ENCODE measurements around the gene MGAT4B. TPM values are rescaled to one million over a fixed set of nuclear protein-coding genes. Genes with fewer than 3 reads are reported as not detected.

The MGAT4B gene
- total RNA-seq, 4 donors from 2014 or later = 86.3 to 113 (median 101) TPM

DNA sequence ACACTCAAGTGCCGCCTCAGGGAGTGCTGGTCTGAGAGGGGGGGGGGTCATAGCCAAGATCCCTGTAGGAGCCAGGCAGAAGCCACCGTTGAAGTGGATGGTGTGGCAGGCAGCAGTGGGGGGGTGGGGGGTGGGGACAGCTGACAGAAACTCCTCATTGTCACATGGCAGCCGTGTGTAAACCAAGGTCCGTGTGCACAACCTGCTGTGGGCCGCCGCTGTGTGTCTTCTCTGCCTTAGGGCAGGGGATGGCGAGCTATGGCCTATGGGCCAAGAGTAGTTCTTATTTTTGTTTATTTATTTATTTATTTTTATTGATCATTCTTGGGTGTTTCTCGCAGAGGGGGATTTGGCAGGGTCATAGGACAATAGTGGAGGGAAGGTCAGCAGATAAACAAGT lies 27.5 kb upstream of the MGAT4B start:
- no peak for DNase-seq (ENCODE audit: low spot score in 2 of 2)
- TF ChIP-seq, protein P1, sequence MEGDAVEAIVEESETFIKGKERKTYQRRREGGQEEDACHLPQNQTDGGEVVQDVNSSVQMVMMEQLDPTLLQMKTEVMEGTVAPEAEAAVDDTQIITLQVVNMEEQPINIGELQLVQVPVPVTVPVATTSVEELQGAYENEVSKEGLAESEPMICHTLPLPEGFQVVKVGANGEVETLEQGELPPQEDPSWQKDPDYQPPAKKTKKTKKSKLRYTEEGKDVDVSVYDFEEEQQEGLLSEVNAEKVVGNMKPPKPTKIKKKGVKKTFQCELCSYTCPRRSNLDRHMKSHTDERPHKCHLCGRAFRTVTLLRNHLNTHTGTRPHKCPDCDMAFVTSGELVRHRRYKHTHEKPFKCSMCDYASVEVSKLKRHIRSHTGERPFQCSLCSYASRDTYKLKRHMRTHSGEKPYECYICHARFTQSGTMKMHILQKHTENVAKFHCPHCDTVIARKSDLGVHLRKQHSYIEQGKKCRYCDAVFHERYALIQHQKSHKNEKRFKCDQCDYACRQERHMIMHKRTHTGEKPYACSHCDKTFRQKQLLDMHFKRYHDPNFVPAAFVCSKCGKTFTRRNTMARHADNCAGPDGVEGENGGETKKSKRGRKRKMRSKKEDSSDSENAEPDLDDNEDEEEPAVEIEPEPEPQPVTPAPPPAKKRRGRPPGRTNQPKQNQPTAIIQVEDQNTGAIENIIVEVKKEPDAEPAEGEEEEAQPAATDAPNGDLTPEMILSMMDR (IDR thresholded peaks at IDR 0.05) = no peak
- no peak for TF ChIP-seq POLR2A (IDR thresholded peaks at IDR 0.05)
- H3K4me3 ChIP-seq (ENCODE audit: low read depth, poor library complexity, severe bottlenecking) = no peak overlapping the region
- intact Hi-C loops (cut with DNase I; ENCODE audit: low total_unique reads) = no loop called here
- 80 to 83% methylated on average over 8 of the region's 8 CpGs for WGBS, 2 donors

DNA sequence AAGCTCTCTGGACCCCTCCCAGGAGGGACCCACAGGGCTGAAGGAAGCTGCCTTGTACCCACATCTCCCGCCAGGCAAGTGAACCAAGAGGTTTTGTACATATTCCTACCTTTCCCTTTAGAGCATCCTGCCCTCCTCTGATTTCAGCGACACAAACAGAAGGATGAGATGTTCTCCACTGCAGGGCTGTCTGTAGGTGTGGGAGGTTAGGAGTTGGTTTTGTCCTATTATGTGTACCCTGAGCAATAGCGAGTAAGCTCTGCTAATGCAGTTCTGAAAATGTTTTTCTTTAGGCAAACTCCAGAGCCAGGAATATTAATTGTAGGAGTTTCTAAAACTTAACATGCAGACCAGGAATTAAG lies 27.0 kb upstream of the MGAT4B start:
- 93 to 98% methylated on average over 3 of the region's 3 CpGs for WGBS, 2 donors

DNA sequence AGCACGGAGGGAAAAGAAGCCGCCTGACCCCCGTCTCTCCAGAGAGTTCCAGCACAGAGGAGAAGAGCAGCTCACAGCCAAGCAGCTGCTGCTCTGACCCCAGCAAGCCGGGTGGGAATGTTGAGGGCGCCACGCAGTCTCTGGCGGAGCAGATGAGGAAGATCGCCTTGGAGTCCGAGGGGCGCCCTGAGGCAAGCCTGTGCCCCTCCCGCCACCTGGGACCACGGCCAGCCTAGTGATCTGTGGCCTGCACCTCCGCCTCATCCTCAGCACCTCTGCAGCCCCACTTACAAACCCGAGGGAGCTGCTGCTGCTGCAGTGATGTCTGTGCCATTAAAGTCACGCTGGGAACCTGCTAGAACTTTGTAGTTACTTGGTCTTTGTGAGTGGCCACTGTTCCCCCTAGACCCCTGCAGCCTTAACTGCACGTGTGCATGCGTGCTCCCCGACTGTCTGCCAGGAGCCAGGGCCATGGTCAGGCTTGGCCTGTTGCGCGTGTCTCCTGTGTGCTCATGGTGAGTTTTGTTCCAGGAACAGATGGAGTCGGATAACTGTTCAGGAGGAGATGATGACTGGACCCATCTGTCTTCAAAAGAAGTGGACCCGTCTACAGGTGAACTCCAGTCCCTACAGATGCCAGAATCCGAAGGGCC lies 26.5 kb upstream of the MGAT4B start:
- H3K4me3 ChIP-seq (ENCODE audit: low read depth, poor library complexity, severe bottlenecking) = no peak overlapping the region
- intact Hi-C loops (cut with DNase I; ENCODE audit: low total_unique reads) = no loop called here
- TF ChIP-seq POLR2A (IDR thresholded peaks at IDR 0.05) = no peak
- TF ChIP-seq, protein P1 (IDR thresholded peaks at IDR 0.05) = no peak
- WGBS, 2 donors = 79 to 83% methylated on average over 22 to 23 of the region's 23 CpGs
- no peak for DNase-seq (ENCODE audit: low spot score in 2 of 2)

More for the DNA sequence above, 27.0 kb upstream of the MGAT4B start:
- H3K4me3 ChIP-seq (ENCODE audit: low read depth, poor library complexity, severe bottlenecking) = no peak overlapping the region
- intact Hi-C loops (cut with DNase I; ENCODE audit: low total_unique reads) = no loop called here
- DNase-seq (ENCODE audit: low spot score in 2 of 2) = no peak
- TF ChIP-seq, protein P1 (IDR thresholded peaks at IDR 0.05) = no peak
- no peak for TF ChIP-seq POLR2A (IDR thresholded peaks at IDR 0.05)

DNA sequence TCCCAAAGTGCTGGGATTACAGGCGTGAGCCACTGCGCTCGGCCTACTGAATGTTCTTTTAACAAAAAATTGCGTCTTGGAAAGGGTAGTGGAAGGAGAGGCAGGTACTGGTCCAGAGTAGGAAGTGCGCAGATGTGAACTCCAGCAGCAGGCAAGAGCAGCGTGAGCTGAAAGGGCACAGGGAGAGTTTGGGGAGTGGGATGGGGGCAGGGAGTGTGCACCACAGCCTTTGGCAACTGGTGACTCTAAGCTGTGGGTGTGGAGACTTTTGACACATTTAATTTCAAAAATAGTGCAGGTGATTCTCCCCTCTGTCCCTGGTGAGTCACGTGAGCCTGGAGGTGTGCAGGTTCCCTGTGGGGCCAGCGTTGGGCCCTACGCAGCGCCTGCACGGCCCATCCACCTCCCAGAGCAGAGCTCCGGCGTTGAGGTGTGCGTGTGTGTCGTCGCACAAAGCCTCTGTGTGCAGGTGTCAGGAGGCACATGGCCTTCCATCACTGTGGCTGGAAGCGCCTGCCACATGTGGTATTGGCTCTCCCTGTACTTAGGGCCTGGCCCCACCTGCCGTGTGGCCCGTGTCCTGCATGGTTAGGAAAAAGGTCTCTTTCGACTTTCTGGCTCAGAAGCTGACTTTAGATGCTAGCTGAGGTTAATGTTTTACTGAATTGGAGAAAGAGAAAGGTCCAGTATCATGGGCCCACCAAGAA lies 25.5 kb upstream of the MGAT4B start:
- intact Hi-C loops (cut with DNase I; ENCODE audit: low total_unique reads) = no loop called here
- 88 to 95% methylated on average over 13 to 20 of the region's 20 CpGs for WGBS, 2 donors
- no peak for DNase-seq (ENCODE audit: low spot score in 2 of 2)
- no peak for TF ChIP-seq POLR2A (IDR thresholded peaks at IDR 0.05)
- TF ChIP-seq, protein P1 (IDR thresholded peaks at IDR 0.05) = no peak
- no peak overlapping the region for H3K4me3 ChIP-seq (ENCODE audit: low read depth, poor library complexity, severe bottlenecking)

DNA sequence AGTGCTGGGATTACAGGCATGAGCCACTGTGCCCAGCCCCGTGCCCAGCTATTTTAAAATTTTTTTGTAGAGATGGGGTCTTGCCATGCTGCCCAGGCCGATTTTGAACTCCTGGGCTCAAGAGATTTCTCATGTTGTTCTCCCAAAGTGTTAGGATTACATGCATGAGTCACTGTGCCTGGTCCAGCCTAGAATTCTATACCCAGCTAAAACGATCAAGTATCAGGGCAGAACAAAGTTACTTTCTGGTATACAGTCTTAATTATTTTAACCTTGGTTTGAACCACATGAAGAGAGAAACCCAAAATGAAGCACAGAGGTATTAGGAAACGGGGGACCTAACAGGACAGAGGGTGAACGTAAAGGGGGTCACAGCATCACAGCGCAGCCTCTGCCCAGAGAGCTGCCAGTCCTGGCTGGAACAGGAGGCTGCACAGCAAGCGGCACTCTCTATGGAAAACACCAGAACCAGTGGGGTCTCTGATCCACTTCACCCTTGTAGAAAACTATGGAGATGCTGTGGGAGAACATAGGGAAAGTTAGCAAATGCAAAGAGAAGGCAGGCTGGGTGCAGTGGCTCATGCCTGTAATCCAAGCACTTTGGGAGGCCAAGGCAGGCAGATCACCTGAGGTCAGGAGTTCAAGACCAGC lies 24.3 kb upstream of the MGAT4B start:
- intact Hi-C loops (cut with DNase I; ENCODE audit: low total_unique reads) = no loop called here
- no peak overlapping the region for H3K4me3 ChIP-seq (ENCODE audit: low read depth, poor library complexity, severe bottlenecking)
- TF ChIP-seq POLR2A (IDR thresholded peaks at IDR 0.05) = no peak
- TF ChIP-seq, protein P1 (IDR thresholded peaks at IDR 0.05) = no peak
- 92 to 94% methylated on average over 7 of the region's 7 CpGs for WGBS, 2 donors
- no peak for DNase-seq (ENCODE audit: low spot score in 2 of 2)
